Measurements from ENCODE around the gene MAMLD1.

- TF ChIP-seq CTCF (IDR thresholded peaks at IDR 0.05) = no peak
- no peak for TF ChIP-seq POLR2A (IDR thresholded peaks at IDR 0.05)
Observed at GRCh38 chrX:150460063-150460462, 96.9 kb downstream of the MAMLD1 start.

Data from body of pancreas (tissue), 4 donors.